Ishikawa (cell line): ENCODE data around the gene GATC.
A peak's percentile ranks its signal among the peaks of the same experiment; 100 is the strongest.

Experiments
- CREB1 ChIP-seq: IDR thresholded peaks from 2 replicates; pipeline ENCODE4 v1.6.1; 2012; ENCODE audit warnings: low read depth
- EGR1 ChIP-seq: IDR thresholded peaks from 2 replicates; pipeline ENCODE4 v1.6.1; 2012
- EP300 ChIP-seq: IDR thresholded peaks from 2 replicates; pipeline ENCODE4 v1.6.1; 2012; ENCODE audit warnings: borderline replicate concordance
- FOXM1 ChIP-seq: IDR thresholded peaks from 2 replicates; pipeline ENCODE4 v1.6.1; 2012; ENCODE audit warnings: low read depth, borderline replicate concordance
- MAX ChIP-seq: IDR thresholded peaks from 2 replicates; pipeline ENCODE4 v1.6.1; 2012
- NFIC ChIP-seq: IDR thresholded peaks from 2 replicates; pipeline ENCODE4 v1.6.1; 2012
- RAD21 ChIP-seq: IDR thresholded peaks from 2 replicates; pipeline ENCODE4 v1.6.1; 2012; ENCODE audit warnings: low read depth
- REST ChIP-seq: IDR thresholded peaks from 2 replicates; pipeline ENCODE4 v1.6.1; 2012; ENCODE audit warnings: low read depth, mild to moderate bottlenecking
- TAF1 ChIP-seq: IDR thresholded peaks from 2 replicates; pipeline ENCODE4 v1.6.1; 2012; ENCODE audit warnings: low read depth, mild to moderate bottlenecking
- TCF12 ChIP-seq: IDR thresholded peaks from 2 replicates; pipeline ENCODE4 v1.6.1; 2012; ENCODE audit warnings: low read depth
- TEAD4 ChIP-seq: IDR thresholded peaks from 2 replicates; pipeline ENCODE4 v1.6.1; 2012
- USF1 ChIP-seq: IDR thresholded peaks from 2 replicates; pipeline ENCODE4 v1.6.1; 2012
- YY1 ChIP-seq: IDR thresholded peaks from 2 replicates; pipeline ENCODE4 v1.6.1; 2012; ENCODE audit warnings: low read depth
- ZBTB7A ChIP-seq: IDR thresholded peaks from 2 replicates; pipeline ENCODE4 v1.6.1; 2012; ENCODE audit warnings: low read depth

Gene GATC

GRCh38 chr12:120402217-120402616, 44.0 kb upstream of the GATC start:
- TF ChIP-seq TEAD4, result no peak
- no peak for TF ChIP-seq FOXM1
- no peak for TF ChIP-seq EGR1
- TF ChIP-seq TAF1, result no peak
- no peak for TF ChIP-seq RAD21
- TF ChIP-seq ZBTB7A, result no peak
- no peak for TF ChIP-seq USF1
- no peak for TF ChIP-seq NFIC

GRCh38 chr12:120403869-120404268, 42.4 kb upstream of the GATC start:
- TF ChIP-seq EP300 (no peak), USF1 (no peak), YY1 (no peak), FOXM1 (no peak), EGR1 (no peak), REST (no peak), NFIC (no peak), ZBTB7A (no peak), RAD21 (no peak), TAF1 (no peak), MAX (no peak), TCF12 (no peak)

GRCh38 chr12:120404271-120404670, 42.0 kb upstream of the GATC start:
- TF ChIP-seq FOXM1, result no peak
- peak; percentile 56 for TF ChIP-seq USF1
- no peak for TF ChIP-seq REST
- TF ChIP-seq TAF1, result no peak
- no peak for TF ChIP-seq CREB1

- no peak for TF ChIP-seq MAX
- TF ChIP-seq TCF12, result no peak
- TF ChIP-seq CREB1, result no peak
These were observed 40.2 kb upstream of the GATC start for GRCh38 chr12:120406069-120406468.

- no peak for TF ChIP-seq RAD21
- TF ChIP-seq REST, result no peak
- no peak for TF ChIP-seq USF1
- TF ChIP-seq TCF12, result no peak
- no peak for TF ChIP-seq TAF1
- no peak for TF ChIP-seq NFIC
- TF ChIP-seq EP300, result no peak
- no peak for TF ChIP-seq TEAD4
These were observed 39.7 kb upstream of the GATC start for GRCh38 chr12:120406553-120406952.
